HEK293 (cell line): Measurements from ENCODE around the gene GRHL3.

Experiments
- CTCF ChIA-PET: fragments of 350-600 bp; formaldehyde crosslinking; extraction: SDS; loops from one replicate; lab custom pipeline; 2021; ENCODE audit warnings: antibody characterized with exemption; lab: Yijun Ruan, JAX
- POLR2A ChIA-PET: fragments of 300-600 bp; formaldehyde crosslinking; extraction: SDS; loops from one replicate; lab custom pipeline; 2020; ENCODE audit warnings: antibody characterized with exemption, inconsistent platforms; lab: Yijun Ruan, JAX
- H3K27ac ChIP-seq: fragments of 200-500 bp; sonication (Bioruptor generic); 2 replicates; pipeline ENCODE4 v1.5.1; 2014; ENCODE audit warnings: low read depth, low read length, control low read depth, inconsistent platforms; ENCODE audit errors: extremely low read depth
- H3K36me3 ChIP-seq, 2 experiments: fragments of 200-500 bp in 1 of 2; sonication (Bioruptor generic) in 1 of 2; 1 replicate in 1 of 2; 2 replicates in 1 of 2; pipeline ENCODE4 v1.5.1; 2014 to 2017; ENCODE audit warnings: inconsistent platforms in 2 of 2, low read length in 2 of 2; ENCODE audit not compliant: control insufficient read depth in 2 of 2, insufficient read depth in 1 of 2
- H3K4me1 ChIP-seq: fragments of 200-500 bp; sonication (Bioruptor generic); 2 replicates; pipeline ENCODE4 v1.5.1; 2014; ENCODE audit warnings: mild to moderate bottlenecking, low read length, inconsistent platforms; ENCODE audit not compliant: control insufficient read depth, insufficient read depth
- H3K4me3 ChIP-seq: 2 replicates; pipeline ENCODE4 v1.5.1; 2011; ENCODE audit warnings: low read depth, mild to moderate bottlenecking, control low read depth, low read length, moderate library complexity
- H3K9me3 ChIP-seq: fragments of 200-500 bp; sonication (Bioruptor generic); 2 replicates; pipeline ENCODE4 v1.5.1; 2014; ENCODE audit warnings: low read depth, low read length, inconsistent platforms; ENCODE audit not compliant: control insufficient read depth, insufficient read depth
- HOXC10 ChIP-seq: sonication (generic); formaldehyde crosslinking; IDR thresholded peaks from 2 replicates; pipeline ENCODE4 v1.8.1; 2023; ENCODE audit warnings: mild to moderate bottlenecking, missing genetic modification reagents
- KLF1 ChIP-seq: fragments of 450-650 bp; formaldehyde crosslinking; IDR thresholded peaks from 2 replicates; pipeline ENCODE4 v1.5.1; 2016; ENCODE audit warnings: missing biosample characterization, missing genetic modification characterization
- OSR2 ChIP-seq: fragments of 450-650 bp; formaldehyde crosslinking; IDR thresholded peaks from 2 replicates; pipeline ENCODE4 v1.5.1; 2016; ENCODE audit warnings: missing biosample characterization, missing genetic modification characterization
- PATZ1 ChIP-seq: fragments of 450-650 bp; formaldehyde crosslinking; IDR thresholded peaks from 2 replicates; pipeline ENCODE4 v1.5.1; 2016; ENCODE audit warnings: missing biosample characterization, missing genetic modification characterization
- PRDM10 ChIP-seq: fragments of 450-650 bp; formaldehyde crosslinking; IDR thresholded peaks from 2 replicates; pipeline ENCODE4 v1.5.1; 2016; ENCODE audit warnings: missing biosample characterization, missing genetic modification characterization
- SP2 ChIP-seq: fragments of 450-650 bp; formaldehyde crosslinking; IDR thresholded peaks from 2 replicates; pipeline ENCODE4 v1.5.1; 2016; ENCODE audit warnings: missing biosample characterization, missing genetic modification characterization
- TRIM28 ChIP-seq: IDR thresholded peaks from 2 replicates; pipeline ENCODE4 v1.6.1; 2011; ENCODE audit warnings: low read length, control low read depth, borderline replicate concordance
- YY2 ChIP-seq: fragments of 450-650 bp; formaldehyde crosslinking; IDR thresholded peaks from 2 replicates; pipeline ENCODE4 v1.5.1; 2016; ENCODE audit warnings: missing biosample characterization, missing genetic modification characterization
- ZBTB7A ChIP-seq: fragments of 450-650 bp; formaldehyde crosslinking; IDR thresholded peaks from 2 replicates; pipeline ENCODE4 v1.5.1; 2016; ENCODE audit warnings: low read depth, missing biosample characterization, missing genetic modification characterization
- ZBTB8A ChIP-seq: fragments of 450-650 bp; formaldehyde crosslinking; IDR thresholded peaks from 2 replicates; pipeline ENCODE4 v1.5.1; 2016; ENCODE audit warnings: missing biosample characterization, missing genetic modification characterization
- ZIC2 ChIP-seq: fragments of 450-650 bp; formaldehyde crosslinking; IDR thresholded peaks from 2 replicates; pipeline ENCODE4 v1.5.1; 2016; ENCODE audit warnings: missing biosample characterization, missing genetic modification characterization
- ZNF175 ChIP-seq: fragments of 450-650 bp; formaldehyde crosslinking; IDR thresholded peaks from 2 replicates; pipeline ENCODE4 v1.5.1; 2016; ENCODE audit warnings: missing biosample characterization, missing genetic modification characterization
- ZNF280D ChIP-seq: fragments of 450-650 bp; formaldehyde crosslinking; IDR thresholded peaks from 2 replicates; pipeline ENCODE4 v1.5.1; 2016; ENCODE audit warnings: missing biosample characterization, missing genetic modification characterization
- ZNF366 ChIP-seq: fragments of 450-650 bp; formaldehyde crosslinking; conservative IDR thresholded peaks from 2 replicates; pipeline ENCODE4 v1.5.1; 2016; ENCODE audit warnings: missing biosample characterization, missing genetic modification characterization
- ZNF555 ChIP-seq: fragments of 450-650 bp; formaldehyde crosslinking; conservative IDR thresholded peaks from 2 replicates; pipeline ENCODE4 v1.5.1; 2017; ENCODE audit warnings: missing biosample characterization, mild to moderate bottlenecking, missing genetic modification characterization, inconsistent platforms
- ZNF571 ChIP-seq: fragments of 450-650 bp; formaldehyde crosslinking; IDR thresholded peaks from 2 replicates; pipeline ENCODE4 v1.5.0; 2017; ENCODE audit warnings: missing biosample characterization, missing genetic modification characterization
- ZSCAN4 ChIP-seq: fragments of 450-650 bp; formaldehyde crosslinking; IDR thresholded peaks from 2 replicates; pipeline ENCODE4 v1.5.1; 2017; ENCODE audit warnings: missing biosample characterization, missing genetic modification characterization
- TF ChIP-seq, protein P1 (sequence below): fragments of 450-650 bp; formaldehyde crosslinking; conservative IDR thresholded peaks from 2 replicates; pipeline ENCODE4 v1.5.1; 2016; ENCODE audit warnings: low read depth, missing biosample characterization, missing genetic modification characterization

Gene GRHL3

GRCh38 chr1:24294716-24295371 lies 24.3 kb upstream of the GRHL3 start (continued):
- TF ChIP-seq PRDM10 (tag by site-specific recombination) (peak; percentile 83), KLF1 (tag by site-specific recombination) (0 out of 2 replicates have a peak, but pooled peaks have one; percentile 28), TRIM28 (peak; percentile 69; the same call in 1 of the 2 replicates), ZNF175 (tag by site-specific recombination) (no peak), ZNF571 (tag by site-specific recombination) (no peak), ZNF366 (tag by site-specific recombination) (0 out of 2 replicates have a peak, but pooled peaks have one; percentile 28), ZBTB8A (tag by site-specific recombination) (peak; percentile 75)

DNA sequence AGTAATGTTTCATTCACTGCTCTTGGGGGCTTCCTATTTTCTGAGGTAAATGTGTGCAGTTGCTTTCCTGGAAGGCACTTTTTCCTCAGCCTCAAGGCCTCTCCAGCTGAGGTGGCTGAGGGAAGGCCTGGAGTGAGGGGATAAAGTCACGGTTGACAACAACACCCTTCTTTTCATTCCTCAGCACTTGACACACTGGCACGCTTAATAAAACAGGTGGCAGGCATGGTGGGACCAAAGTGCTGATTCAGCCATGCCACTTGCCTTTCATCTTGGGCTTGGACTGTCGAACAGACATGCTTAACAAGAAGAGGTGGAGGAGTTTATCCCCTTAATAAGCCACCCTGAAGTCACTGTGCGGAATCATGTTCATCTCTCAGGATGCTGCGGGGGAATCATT lies 23.6 kb upstream of the GRHL3 start:
- Histone ChIP-seq H3K36me3 (no peaks in the 10 kb centered on the region), H3K4me3 (no peak overlapping the region), H3K27ac (no peak overlapping the region; the same call in 1 of the 2 replicates), H3K9me3 (no peaks in the 10 kb centered on the region), H3K4me1 (peaks cover 3% of the 10 kb centered on the region)
- ChIA-PET CTCF (interaction anchor here (1.4 to 1.8 kb wide), 3 partner anchors 94 to 96 kb away, joined by 4 to 10 read pairs (median 5); no protein-coding TSS in a partner anchor), POLR2A (no interaction called here)
- TF ChIP-seq ZSCAN4 (tag by site-specific recombination) (no peak), PATZ1 (tag by site-specific recombination) (no peak)

DNA sequence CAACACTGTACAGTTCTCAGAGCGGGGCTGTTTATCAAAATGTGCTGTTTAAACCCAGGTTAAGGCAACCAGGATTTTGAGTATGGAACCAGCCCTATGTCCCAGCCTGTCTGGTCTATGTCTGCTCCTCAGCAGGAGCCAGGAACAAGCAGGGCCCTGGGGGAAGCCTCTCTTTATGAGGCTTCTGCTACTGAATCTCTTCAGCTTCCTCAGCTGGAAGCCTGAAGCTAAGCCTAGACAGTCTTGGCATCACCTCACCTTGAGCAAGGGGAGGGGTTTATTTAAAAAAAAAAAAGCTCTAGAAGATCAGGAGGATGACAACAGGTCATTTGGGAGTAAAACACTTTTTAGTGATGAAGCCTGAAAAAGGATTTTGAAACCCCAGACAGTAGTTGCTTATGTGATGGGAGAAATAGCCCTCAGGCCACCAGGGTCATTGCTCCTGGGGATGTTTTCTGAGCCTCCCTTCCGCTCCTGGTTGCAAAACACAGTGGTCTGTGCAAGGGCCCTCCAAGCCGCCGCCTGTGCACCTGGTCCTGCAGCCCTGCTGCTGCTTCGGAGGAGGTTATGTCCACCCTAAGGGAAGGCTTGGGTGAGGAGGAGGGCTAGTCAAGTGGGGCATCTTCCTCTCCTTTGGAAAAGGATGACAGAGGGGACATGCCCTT lies 21.8 kb upstream of the GRHL3 start:
- Histone ChIP-seq H3K27ac (no peak overlapping the region), H3K4me3 (no peak overlapping the region), H3K4me1 (peaks cover 2% of the 10 kb centered on the region), H3K9me3 (no peaks in the 10 kb centered on the region), H3K36me3 (no peaks in the 10 kb centered on the region)
- TF ChIP-seq SP2 (tag by site-specific recombination) (no peak), OSR2 (peak; percentile 80), YY2 (tag by site-specific recombination) (no peak), ZNF280D (tag by site-specific recombination) (no peak), ZBTB7A (no peak), ZIC2 (tag by site-specific recombination) (peak; percentile 59), HOXC10 (CRISPR knock-in tag) (no peak), ZNF555 (tag by site-specific recombination) (no peak)
- TF ChIP-seq, protein P1, sequence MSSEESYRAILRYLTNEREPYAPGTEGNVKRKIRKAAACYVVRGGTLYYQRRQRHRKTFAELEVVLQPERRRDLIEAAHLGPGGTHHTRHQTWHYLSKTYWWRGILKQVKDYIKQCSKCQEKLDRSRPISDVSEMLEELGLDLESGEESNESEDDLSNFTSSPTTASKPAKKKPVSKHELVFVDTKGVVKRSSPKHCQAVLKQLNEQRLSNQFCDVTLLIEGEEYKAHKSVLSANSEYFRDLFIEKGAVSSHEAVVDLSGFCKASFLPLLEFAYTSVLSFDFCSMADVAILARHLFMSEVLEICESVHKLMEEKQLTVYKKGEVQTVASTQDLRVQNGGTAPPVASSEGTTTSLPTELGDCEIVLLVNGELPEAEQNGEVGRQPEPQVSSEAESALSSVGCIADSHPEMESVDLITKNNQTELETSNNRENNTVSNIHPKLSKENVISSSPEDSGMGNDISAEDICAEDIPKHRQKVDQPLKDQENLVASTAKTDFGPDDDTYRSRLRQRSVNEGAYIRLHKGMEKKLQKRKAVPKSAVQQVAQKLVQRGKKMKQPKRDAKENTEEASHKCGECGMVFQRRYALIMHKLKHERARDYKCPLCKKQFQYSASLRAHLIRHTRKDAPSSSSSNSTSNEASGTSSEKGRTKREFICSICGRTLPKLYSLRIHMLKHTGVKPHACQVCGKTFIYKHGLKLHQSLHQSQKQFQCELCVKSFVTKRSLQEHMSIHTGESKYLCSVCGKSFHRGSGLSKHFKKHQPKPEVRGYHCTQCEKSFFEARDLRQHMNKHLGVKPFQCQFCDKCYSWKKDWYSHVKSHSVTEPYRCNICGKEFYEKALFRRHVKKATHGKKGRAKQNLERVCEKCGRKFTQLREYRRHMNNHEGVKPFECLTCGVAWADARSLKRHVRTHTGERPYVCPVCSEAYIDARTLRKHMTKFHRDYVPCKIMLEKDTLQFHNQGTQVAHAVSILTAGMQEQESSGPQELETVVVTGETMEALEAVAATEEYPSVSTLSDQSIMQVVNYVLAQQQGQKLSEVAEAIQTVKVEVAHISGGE: no peak
- ChIA-PET CTCF (interaction anchor here (0.6 to 1.1 kb wide), 2 partner anchors 23 to 96 kb away, joined by 3 to 4 read pairs; no protein-coding TSS in a partner anchor), POLR2A (interaction anchor here (0.9 kb wide), 1 partner anchor 205 kb away, joined by 3 read pairs; the partner anchor contains the start of gene RCAN3)
